HAP-1 (cell line): ENCODE measurements around the gene KLC1.

Source experiments
- DNase-seq, 2 experiments: peaks; one replicate each; pipeline ENCODE4 v3.0.0-alpha.2; 2016 to 2020; ENCODE audit warnings: low spot score in 2 of 2
- H3K27me3 ChIP-seq: fragments of 250-450 bp; sonication (Bioruptor Pico); 2 replicates; pipeline ENCODE4 v1.5.1; 2020; ENCODE audit warnings: low read depth, mild to moderate bottlenecking, moderate library complexity
- H3K36me3 ChIP-seq: fragments of 250-450 bp; sonication (Bioruptor Pico); replicated peaks from 2 replicates; pipeline ENCODE4 v1.5.1; 2020; ENCODE audit warnings: mild to moderate bottlenecking
- H3K4me1 ChIP-seq: fragments of 250-450 bp; sonication (Bioruptor Pico); 2 replicates; pipeline ENCODE4 v1.5.1; 2020; ENCODE audit warnings: mild to moderate bottlenecking
- H3K4me3 ChIP-seq: fragments of 250-450 bp; sonication (Bioruptor Pico); 2 replicates; pipeline ENCODE4 v1.5.1; 2020; ENCODE audit warnings: mild to moderate bottlenecking, moderate library complexity
- H3K9me3 ChIP-seq: fragments of 250-450 bp; sonication (Bioruptor Pico); 2 replicates; pipeline ENCODE4 v1.5.1; 2020; ENCODE audit warnings: mild to moderate bottlenecking, moderate library complexity
- in situ Hi-C: fragments of 300-500 bp; cut with MboI; formaldehyde crosslinking; loops from 3 replicates; pipeline ENCODE4 v1.14.3; 2020; ENCODE audit warnings: low sequenced_read_pairs, inconsistent platforms, mixed read lengths

KLC1 gene

DNA sequence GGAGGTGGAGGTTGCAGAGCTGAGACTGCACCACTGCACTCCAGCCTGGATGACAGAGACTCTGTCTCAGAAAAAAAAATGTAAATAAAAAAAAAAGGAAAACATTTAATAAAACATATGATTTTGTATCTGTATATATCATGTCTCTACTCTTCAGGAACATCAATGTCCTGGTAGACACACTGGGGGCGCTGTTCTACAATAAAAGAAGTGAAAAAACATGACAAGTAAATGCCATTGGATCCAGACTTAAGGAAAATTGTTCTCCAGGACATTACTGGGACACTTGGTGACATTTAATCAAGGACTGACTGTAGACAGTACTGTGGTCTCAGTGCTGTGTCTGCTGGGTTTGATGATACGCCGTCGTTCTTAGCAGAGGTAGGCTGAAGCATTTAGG, 15.5 kb upstream of the KLC1 start:
- in situ Hi-C loops: no loop called here
- H3K4me1 ChIP-seq: no peaks in the 10 kb centered on the region
- H3K4me3 ChIP-seq: no peak overlapping the region
- peak in 1 of 2 experiments; percentile 53 for DNase-seq
- H3K9me3 ChIP-seq: peaks cover 5% of the 10 kb centered on the region
- no peaks in the 10 kb centered on the region for H3K27me3 ChIP-seq
- H3K36me3 ChIP-seq: no peaks in the 10 kb centered on the region

DNA sequence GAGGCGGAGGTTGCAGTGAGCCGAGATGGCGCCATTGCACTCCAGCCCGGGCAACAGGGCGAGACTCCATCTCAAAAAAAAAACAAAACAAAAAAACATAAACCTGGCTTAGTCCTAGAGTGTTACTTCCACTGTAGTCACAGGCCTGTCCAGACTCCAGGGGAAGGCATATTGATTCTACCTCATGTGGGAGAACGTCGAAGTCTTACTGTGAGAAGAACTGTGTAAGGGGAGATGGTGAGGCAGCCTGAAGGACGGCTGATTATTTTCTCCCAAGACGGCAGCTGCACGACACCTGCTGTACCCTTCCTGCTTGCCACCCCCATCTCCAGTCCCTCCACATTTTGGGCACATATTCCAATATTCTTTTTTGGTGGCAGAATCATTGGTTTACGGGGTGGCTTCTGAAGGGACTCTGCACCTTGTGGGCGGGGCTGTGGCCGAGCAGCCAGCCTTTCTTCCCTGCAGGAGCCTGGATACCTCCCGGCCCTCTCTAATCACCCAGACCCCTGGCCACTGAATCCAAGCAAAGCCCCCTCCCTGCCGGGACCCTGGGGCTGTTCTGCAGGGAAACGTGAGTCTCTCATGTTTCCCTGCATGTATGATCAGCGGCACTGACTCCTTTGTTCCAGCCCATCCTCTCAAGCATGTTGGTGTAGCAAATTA, 12.2 kb upstream of the KLC1 start:
- no peak for DNase-seq
- H3K36me3 ChIP-seq: no peaks in the 10 kb centered on the region
- H3K27me3 ChIP-seq: no peaks in the 10 kb centered on the region
- no peak overlapping the region for H3K4me3 ChIP-seq
- H3K9me3 ChIP-seq: no peaks in the 10 kb centered on the region
- H3K4me1 ChIP-seq: no peaks in the 10 kb centered on the region
- in situ Hi-C loops: no loop called here

DNA sequence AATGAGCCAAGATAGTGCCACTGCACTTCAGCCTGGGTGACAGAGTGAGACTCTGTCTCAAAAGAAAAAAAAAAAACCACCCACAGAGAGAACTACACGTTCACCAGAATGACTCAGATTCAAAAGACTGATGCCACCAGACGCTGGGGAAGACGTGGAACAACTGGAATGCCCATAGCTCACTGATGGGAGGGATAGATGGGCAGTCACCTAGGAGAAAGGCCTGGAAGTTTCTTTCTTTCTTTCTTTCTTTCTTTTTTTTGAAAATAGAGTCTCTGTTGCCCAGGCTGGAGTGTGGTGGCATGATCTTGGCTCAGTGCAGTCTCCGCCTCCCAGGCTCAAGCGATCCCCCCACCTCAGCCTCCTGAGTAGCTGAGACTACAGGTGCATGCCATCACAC, 10.0 kb upstream of the KLC1 start:
- Histone ChIP-seq H3K4me3 (no peak overlapping the region), H3K27me3 (no peaks in the 10 kb centered on the region), H3K4me1 (no peaks in the 10 kb centered on the region), H3K9me3 (no peaks in the 10 kb centered on the region), H3K36me3 (no peaks in the 10 kb centered on the region)
- in situ Hi-C loops: no loop called here
- no peak for DNase-seq

GRCh38 chr14:103621860-103622259, 7.2 kb upstream of the KLC1 start:
- in situ Hi-C loops: no loop called here
- Histone ChIP-seq H3K4me1 (no peaks in the 10 kb centered on the region), H3K4me3 (no peak overlapping the region), H3K9me3 (no peaks in the 10 kb centered on the region), H3K36me3 (no peaks in the 10 kb centered on the region), H3K27me3 (no peaks in the 10 kb centered on the region)
- no peak for DNase-seq

DNA sequence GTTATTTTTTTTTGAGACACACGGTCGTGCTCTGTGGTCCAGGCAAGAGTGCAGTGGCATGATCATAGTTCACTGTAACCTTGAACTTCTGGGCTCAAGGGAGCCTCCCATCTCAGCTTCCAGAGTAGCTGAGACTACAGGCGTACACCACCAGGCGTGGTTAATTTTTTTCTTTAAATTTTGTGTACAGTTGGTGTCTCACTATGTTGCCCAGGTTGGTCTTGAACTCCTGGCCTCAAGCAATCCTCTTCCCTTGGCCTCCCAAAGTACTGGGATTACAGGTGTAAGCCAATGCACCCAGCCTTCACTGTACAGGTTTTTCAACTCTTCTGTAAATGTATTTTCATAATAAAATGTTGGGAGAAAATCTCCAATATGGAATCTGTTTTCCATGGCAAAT, 5.7 kb upstream of the KLC1 start:
- no peak overlapping the region for H3K4me3 ChIP-seq
- peaks cover 4% of the 10 kb centered on the region; the same call in 1 of the 2 replicates for H3K4me1 ChIP-seq
- no peaks in the 10 kb centered on the region for H3K27me3 ChIP-seq
- no peaks in the 10 kb centered on the region for H3K36me3 ChIP-seq
- H3K9me3 ChIP-seq: no peaks in the 10 kb centered on the region
- no peak for DNase-seq
- in situ Hi-C loops: no loop called here

- Histone ChIP-seq H3K9me3 (no peaks in the 10 kb centered on the region), H3K36me3 (no peaks in the 10 kb centered on the region), H3K27me3 (no peaks in the 10 kb centered on the region), H3K4me3 (no peak overlapping the region), H3K4me1 (peaks cover 4% of the 10 kb centered on the region; the same call in 1 of the 2 replicates)
- in situ Hi-C loops: no loop called here
- no peak for DNase-seq
Measured at GRCh38 chr14:103623883-103624482, 5.0 kb upstream of the KLC1 start.

GRCh38 chr14:103624860-103625259, 4.2 kb upstream of the KLC1 start:
- peak in 1 of 2 experiments; percentile 20 for DNase-seq
- no peaks in the 10 kb centered on the region for H3K27me3 ChIP-seq
- H3K4me3 ChIP-seq: no peak overlapping the region
- H3K36me3 ChIP-seq: no peaks in the 10 kb centered on the region
- H3K9me3 ChIP-seq: no peaks in the 10 kb centered on the region
- H3K4me1 ChIP-seq: peaks cover 4% of the 10 kb centered on the region; the same call in 1 of the 2 replicates
- in situ Hi-C loops: no loop called here

DNA sequence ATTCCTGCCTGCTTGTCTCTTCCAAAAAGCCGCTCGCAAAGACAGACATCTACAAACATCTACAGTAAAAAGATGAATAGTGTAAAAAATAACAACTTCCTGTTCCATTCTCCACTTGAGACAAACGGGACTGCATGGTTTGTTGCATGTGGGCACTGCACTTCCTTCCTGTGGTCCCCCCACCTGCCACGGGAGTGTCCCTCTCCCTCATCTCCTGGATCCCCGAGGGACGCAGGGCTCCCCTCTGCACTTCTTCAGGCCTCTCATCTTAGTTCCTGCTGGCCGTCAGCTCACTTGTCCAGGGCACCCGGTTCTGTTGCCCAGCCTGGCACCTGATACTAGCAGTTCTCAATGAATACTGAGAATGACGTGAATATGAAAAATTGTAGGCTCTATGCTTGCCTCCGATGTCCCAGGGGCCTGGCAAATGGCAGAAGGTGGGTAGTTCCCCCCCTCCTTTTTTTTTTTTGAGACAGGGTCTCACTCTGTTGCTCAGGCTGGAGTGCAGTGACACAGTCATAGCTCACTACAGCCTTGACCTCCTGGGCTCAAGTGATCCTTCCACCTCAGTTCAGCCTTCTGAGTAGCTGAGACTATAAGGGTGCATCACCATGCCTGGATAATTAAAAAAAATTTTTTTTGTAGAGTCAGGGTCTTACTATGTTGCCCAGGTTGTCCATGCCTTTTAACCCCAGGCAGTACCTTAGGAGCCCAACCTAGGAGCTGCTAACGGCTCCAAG, 3.5 kb upstream of the KLC1 start:
- no peak for DNase-seq
- in situ Hi-C loops: no loop called here
- no peak overlapping the region for H3K4me3 ChIP-seq
- no peaks in the 10 kb centered on the region for H3K9me3 ChIP-seq
- H3K4me1 ChIP-seq: peaks cover 6% of the 10 kb centered on the region
- no peaks in the 10 kb centered on the region for H3K36me3 ChIP-seq
- H3K27me3 ChIP-seq: no peaks in the 10 kb centered on the region

DNA sequence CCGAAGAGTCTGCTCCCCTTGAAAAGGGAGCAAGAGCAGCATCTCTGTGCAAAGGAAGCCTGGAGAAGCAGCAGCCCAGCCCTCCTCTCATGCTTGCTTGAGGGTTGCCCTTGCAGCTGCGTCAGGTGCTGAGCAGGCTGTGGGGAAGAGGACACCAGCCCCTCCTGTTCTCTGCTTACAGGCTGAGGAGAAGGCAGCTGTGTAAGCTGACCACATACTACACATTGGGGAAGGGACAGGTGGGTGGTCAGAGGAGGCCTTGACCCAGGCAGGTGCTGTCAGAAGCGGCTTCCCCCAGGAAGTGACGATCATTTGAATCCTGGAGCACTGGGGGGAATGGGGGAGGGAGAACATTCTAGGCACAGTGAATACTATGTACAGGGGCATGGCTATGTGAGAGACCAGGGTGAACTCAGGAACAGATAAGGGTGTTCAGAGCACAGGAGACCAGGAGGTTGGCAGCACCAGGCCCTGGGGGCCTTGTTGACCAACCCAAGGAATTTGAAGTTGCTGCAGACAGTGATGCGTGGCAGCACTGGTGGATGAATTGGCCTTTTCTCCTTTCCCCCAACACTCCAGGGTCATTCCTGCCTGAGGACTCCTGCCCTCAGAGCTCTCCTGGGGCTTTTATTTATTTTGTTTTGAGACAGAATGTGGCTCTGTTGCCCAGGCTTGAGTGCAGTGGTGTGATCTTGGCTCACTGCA, 2.7 kb upstream of the KLC1 start:
- no peaks in the 10 kb centered on the region; the same call in 1 of the 2 replicates for H3K36me3 ChIP-seq
- in situ Hi-C loops: no loop called here
- H3K4me1 ChIP-seq: peaks cover 11% of the 10 kb centered on the region
- H3K4me3 ChIP-seq: no peak overlapping the region
- no peak for DNase-seq
- H3K27me3 ChIP-seq: no peaks in the 10 kb centered on the region
- no peaks in the 10 kb centered on the region for H3K9me3 ChIP-seq

DNA sequence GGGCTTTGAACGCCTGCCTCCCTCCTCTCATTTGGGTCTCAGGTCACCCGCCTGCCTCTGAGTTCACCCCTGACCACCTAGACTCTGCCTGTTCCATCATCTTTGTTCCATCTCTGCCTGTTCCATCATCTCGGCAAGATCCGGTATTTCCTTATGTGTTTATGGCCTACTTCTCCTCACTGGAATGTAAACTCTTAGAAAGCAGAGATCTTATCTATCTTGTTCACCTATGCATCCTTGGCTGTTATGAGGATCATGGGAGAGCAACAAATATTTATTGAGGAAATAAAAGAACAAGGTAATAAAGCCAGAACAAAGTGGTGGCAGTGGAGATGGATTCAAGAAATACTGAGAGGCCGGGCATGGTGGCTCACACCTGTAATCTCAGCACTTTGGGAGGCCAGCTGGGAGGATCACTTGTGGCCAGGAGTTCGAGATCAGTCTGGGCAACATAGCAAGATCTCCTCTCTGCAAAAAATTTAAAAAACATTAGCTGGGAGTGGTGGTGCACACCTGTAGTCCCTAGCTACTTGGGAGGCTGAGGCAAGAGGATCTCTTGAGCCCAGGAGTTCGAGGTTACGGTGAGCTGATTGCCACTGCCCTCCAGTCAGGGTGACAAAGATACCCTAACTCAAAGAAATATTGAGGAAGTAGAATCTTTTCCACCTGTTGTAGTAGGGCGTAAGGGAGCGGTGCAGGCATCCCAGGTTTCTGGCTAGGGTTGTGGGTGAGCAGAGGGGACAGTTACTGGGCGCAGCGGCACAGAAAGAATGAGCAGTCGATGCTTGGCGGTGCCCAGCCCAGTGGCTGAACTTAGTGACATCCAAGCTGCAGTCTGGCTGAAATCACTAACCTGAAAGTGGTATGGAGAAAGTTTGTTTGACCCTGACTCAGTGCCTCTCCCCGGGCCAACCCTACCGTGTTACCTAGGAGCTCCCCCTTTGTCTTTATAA, 1.7 kb upstream of the KLC1 start:
- in situ Hi-C loops: no loop called here
- Histone ChIP-seq H3K36me3 (peaks cover 3% of the 10 kb centered on the region), H3K4me1 (peaks cover 13% of the 10 kb centered on the region), H3K4me3 (no peak overlapping the region), H3K9me3 (no peaks in the 10 kb centered on the region), H3K27me3 (no peaks in the 10 kb centered on the region)
- DNase-seq: no peak

- peak overlapping the region; percentile 84 for H3K4me3 ChIP-seq
- peak in 1 of 2 experiments; percentile 41 for DNase-seq
- H3K4me1 ChIP-seq: peaks cover 13% of the 10 kb centered on the region
- no peaks in the 10 kb centered on the region for H3K9me3 ChIP-seq
- in situ Hi-C loops: no loop called here
- H3K36me3 ChIP-seq: peaks cover 7% of the 10 kb centered on the region
- no peaks in the 10 kb centered on the region for H3K27me3 ChIP-seq
Measured at GRCh38 chr14:103628221-103628683, 759 bp upstream of the KLC1 start.

- peaks cover 13% of the 10 kb centered on the region for H3K4me1 ChIP-seq
- H3K27me3 ChIP-seq: no peaks in the 10 kb centered on the region
- H3K4me3 ChIP-seq: peak overlapping the region; percentile 84
- DNase-seq: peak; percentile 32 to 67
- peaks cover 7% of the 10 kb centered on the region for H3K36me3 ChIP-seq
- in situ Hi-C loops: no loop called here
- H3K9me3 ChIP-seq: no peaks in the 10 kb centered on the region
Measured at GRCh38 chr14:103629503-103630121, 601 bp downstream of the KLC1 start.
